ENCODE measurements around the gene LCN1.

DNA sequence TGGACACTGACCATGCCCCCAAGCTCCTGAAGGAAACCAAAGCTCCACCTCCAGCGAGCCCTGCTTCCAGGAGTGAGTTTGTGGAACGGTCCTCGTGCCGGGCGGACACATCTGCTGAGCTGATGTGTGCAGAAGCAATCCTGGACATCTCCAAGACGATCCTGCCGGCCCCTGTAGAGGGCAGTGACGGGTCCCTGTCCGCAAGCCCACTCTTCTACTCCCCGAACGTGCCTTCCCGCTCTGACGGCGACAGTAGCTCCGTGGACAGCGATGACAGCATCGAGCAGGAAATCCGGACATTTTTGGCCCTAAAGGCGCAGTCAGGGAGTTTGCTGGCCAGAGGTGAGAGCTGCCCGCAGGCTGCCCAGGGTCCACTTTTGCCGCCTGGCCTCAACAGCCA, 35.4 kb upstream of the LCN1 start:
- TF ChIP-seq, protein P1, sequence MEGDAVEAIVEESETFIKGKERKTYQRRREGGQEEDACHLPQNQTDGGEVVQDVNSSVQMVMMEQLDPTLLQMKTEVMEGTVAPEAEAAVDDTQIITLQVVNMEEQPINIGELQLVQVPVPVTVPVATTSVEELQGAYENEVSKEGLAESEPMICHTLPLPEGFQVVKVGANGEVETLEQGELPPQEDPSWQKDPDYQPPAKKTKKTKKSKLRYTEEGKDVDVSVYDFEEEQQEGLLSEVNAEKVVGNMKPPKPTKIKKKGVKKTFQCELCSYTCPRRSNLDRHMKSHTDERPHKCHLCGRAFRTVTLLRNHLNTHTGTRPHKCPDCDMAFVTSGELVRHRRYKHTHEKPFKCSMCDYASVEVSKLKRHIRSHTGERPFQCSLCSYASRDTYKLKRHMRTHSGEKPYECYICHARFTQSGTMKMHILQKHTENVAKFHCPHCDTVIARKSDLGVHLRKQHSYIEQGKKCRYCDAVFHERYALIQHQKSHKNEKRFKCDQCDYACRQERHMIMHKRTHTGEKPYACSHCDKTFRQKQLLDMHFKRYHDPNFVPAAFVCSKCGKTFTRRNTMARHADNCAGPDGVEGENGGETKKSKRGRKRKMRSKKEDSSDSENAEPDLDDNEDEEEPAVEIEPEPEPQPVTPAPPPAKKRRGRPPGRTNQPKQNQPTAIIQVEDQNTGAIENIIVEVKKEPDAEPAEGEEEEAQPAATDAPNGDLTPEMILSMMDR (conservative IDR thresholded peaks at IDR 0.05): no peak
- TF ChIP-seq EZH2 (IDR thresholded peaks at IDR 0.05; ENCODE audit: low read depth): no peak

All from PC-9 (cell line).